Natural killer cell (primary cell): ENCODE data around the gene SH2D7. TPM values are rescaled to one million over a fixed set of nuclear protein-coding genes. Genes with fewer than 3 reads are reported as not detected.

Source experiments
- ATAC-seq, 3 donors: fragments of 150-1000 bp in 2 of 3; fragments of 200-7000 bp in 1 of 3; cut with Tn5 transposase; 1 replicate in 1 of 3; 2 replicates in 2 of 3; pipeline ENCODE4 v1.10.0; 2021; ENCODE audit warnings: mild to moderate bottlenecking in 2 of 3, moderate library complexity in 2 of 3
- DNase-seq, 2 donors: peaks; one replicate each; pipeline versions ENCODE4 v3.0.0 to v3.0.0-alpha.2; 2013 to 2021; ENCODE audit warnings: mixed read lengths in 1 of 2
- H3K27ac ChIP-seq: one replicate; pipeline ENCODE4 v1.5.1; 2013; ENCODE audit warnings: mild to moderate bottlenecking, low read length
- H3K27me3 ChIP-seq: one replicate; pipeline ENCODE4 v1.6.1; 2013; ENCODE audit warnings: low read length; ENCODE audit not compliant: control insufficient read depth, insufficient read depth
- H3K36me3 ChIP-seq: one replicate; pipeline ENCODE4 v1.6.1; 2013; ENCODE audit warnings: low read length; ENCODE audit not compliant: control insufficient read depth, insufficient read depth
- H3K4me1 ChIP-seq: one replicate; pipeline ENCODE4 v1.6.1; 2013; ENCODE audit warnings: low read length; ENCODE audit not compliant: control insufficient read depth, insufficient read depth
- H3K4me3 ChIP-seq: one replicate; pipeline ENCODE4 v1.5.1; 2013; ENCODE audit warnings: low read length
- H3K9me3 ChIP-seq: one replicate; pipeline ENCODE4 v1.6.1; 2013; ENCODE audit warnings: low read length; ENCODE audit not compliant: control insufficient read depth, insufficient read depth
- H3K27ac Mint-ChIP-seq, 2 donors: one replicate each; pipeline ENCODE4 v1.8.0; 2022; ENCODE audit warnings: mild to moderate bottlenecking in 2 of 2, mixed read lengths in 2 of 2, moderate library complexity in 1 of 2
- H3K27me3 Mint-ChIP-seq, 2 donors: one replicate each; pipeline ENCODE4 v1.8.0; 2022; ENCODE audit warnings: low read depth in 2 of 2, mixed read lengths in 2 of 2
- H3K36me3 Mint-ChIP-seq: one replicate; pipeline ENCODE4 v1.8.0; 2022; ENCODE audit warnings: mixed read lengths
- H3K4me1 Mint-ChIP-seq, 2 donors: one replicate each; pipeline ENCODE4 v1.8.0; 2022; ENCODE audit warnings: mixed read lengths in 2 of 2
- H3K4me3 Mint-ChIP-seq: one replicate; pipeline ENCODE4 v1.8.0; 2022; ENCODE audit warnings: mild to moderate bottlenecking, moderate library complexity, mixed read lengths
- H3K9me3 Mint-ChIP-seq, 2 donors: one replicate each; pipeline ENCODE4 v1.8.0; 2022; ENCODE audit warnings: mixed read lengths in 2 of 2
- WGBS: methylation state at CpG from one replicate; pipeline ENCODE4 v1.1.7; 2013; ENCODE audit warnings: missing lambda C conversion rate; ENCODE audit not compliant: insufficient coverage; 5-methylcytosine and 5-hydroxymethylcytosine counted together
- intact Hi-C: fragments of 100-400 bp; cut with micrococcal nuclease; formaldehyde crosslinking; loops from one replicate; pipeline ENCODE4 v1.14.2; 2022
- total RNA-seq, 4 donors: library from RNA; stranded (reverse); fragments of 120-200 nt in 1 of 4; gene quantifications; one replicate each; pipeline versions ENCODE4 v1.2.3 to v1.2.4, GENCODE V29; 2013 to 2022
- TF ChIP-seq, protein P1 (sequence below): fragments of 200-600 bp; IDR thresholded peaks from one replicate; pipeline ENCODE4 v1.8.0; 2022; ENCODE audit warnings: antibody characterized with exemption

Gene SH2D7
- total RNA-seq, 3 donors from 2014 or later (not counting 1 experiment from before 2014, with no cell fraction given), result not detected

DNA sequence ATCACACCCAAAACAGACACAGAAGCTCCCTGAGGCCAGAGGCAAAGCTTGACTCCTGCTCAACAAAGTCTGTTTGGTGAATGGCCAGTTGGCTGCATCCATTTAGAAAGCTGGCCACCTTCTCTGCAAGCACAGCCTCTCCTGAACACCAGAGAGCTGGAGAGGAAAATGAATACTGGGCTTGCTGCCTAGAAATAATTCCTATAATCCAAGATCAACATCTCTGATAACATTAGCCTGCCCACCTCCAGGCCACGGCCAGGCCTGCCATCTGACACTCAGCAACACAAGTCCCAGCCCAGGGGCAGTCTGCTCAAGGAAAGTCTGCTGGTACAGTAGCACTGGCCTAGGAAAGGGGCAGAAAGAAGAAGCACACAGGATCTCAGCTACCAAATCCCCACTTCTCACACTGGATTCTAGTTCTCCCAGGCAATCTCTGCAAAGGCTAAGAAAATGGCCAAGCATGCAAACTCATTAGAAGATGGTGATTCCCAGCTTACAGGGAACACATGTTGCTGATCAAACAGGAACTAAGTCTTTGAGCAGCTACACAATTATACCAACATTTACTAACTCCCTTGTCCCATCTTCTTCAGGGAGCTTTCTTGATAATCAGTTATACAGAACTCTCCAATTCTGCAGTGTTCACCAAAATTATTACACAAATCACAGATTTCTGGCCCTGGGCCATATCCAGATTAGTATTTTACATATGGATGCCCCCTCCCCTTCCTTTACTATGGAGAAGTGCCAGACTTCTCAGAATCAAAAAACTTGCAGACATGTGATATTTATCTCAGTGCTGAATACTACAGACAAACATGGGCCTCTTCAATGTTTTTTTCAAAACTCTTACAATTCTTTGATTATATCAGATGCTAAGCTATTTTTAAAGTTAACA lies 24.8 kb upstream of the SH2D7 start:
- H3K9me3 ChIP-seq, result no peaks in the 10 kb centered on the region
- peaks cover 60% of the 10 kb centered on the region for H3K4me1 ChIP-seq
- peak overlapping the region; percentile 70 for H3K27ac ChIP-seq
- peaks cover 11 to 16% of the 10 kb centered on the region in 2 donors for H3K4me1 Mint-ChIP-seq
- no peaks in the 10 kb centered on the region for H3K27me3 Mint-ChIP-seq
- TF ChIP-seq, protein P1, sequence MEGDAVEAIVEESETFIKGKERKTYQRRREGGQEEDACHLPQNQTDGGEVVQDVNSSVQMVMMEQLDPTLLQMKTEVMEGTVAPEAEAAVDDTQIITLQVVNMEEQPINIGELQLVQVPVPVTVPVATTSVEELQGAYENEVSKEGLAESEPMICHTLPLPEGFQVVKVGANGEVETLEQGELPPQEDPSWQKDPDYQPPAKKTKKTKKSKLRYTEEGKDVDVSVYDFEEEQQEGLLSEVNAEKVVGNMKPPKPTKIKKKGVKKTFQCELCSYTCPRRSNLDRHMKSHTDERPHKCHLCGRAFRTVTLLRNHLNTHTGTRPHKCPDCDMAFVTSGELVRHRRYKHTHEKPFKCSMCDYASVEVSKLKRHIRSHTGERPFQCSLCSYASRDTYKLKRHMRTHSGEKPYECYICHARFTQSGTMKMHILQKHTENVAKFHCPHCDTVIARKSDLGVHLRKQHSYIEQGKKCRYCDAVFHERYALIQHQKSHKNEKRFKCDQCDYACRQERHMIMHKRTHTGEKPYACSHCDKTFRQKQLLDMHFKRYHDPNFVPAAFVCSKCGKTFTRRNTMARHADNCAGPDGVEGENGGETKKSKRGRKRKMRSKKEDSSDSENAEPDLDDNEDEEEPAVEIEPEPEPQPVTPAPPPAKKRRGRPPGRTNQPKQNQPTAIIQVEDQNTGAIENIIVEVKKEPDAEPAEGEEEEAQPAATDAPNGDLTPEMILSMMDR, result no peak
- ATAC-seq, result no peak
- no peaks in the 10 kb centered on the region for H3K27me3 ChIP-seq
- H3K27ac Mint-ChIP-seq, result no peak overlapping the region
- intact Hi-C loops, result loop anchor here (1.0 to 5.0 kb wide), 3 partner anchors 17 to 35 kb away; no protein-coding TSS in a partner anchor
- peak overlapping the region; percentile 54 for H3K4me3 Mint-ChIP-seq
- no peaks in the 10 kb centered on the region for H3K36me3 ChIP-seq
- H3K36me3 Mint-ChIP-seq, result no peaks in the 10 kb centered on the region
- DNase-seq, result no peak
- H3K9me3 Mint-ChIP-seq, result no peaks in the 10 kb centered on the region
- no peak overlapping the region for H3K4me3 ChIP-seq
- WGBS, result 80% methylated on average over 1 of the region's 1 CpG

DNA sequence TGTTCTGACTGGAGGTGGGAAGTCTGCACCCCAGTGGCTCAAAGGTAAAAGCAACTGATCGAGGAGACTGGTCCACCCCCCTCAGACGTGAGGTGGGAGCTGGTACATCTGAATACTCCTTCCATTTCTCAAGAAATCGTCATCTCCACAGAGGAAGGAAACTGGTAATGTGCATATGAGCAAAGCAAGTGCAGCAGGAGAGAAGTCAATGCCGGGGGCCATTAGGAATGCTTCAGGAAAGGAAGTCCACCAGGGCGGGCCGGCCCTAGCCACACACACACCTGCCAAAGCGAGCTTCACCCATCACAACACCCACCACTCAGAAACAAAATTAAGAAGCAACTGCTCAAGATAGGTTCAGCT lies 23.3 kb upstream of the SH2D7 start:
- H3K4me1 ChIP-seq, result peaks cover 56% of the 10 kb centered on the region
- Mint-ChIP-seq H3K36me3 (no peaks in the 10 kb centered on the region), H3K9me3 (no peaks in the 10 kb centered on the region), H3K4me1 (peaks cover 8 to 13% of the 10 kb centered on the region in 2 donors), H3K27me3 (no peaks in the 10 kb centered on the region), H3K4me3 (peak overlapping the region; percentile 80), H3K27ac (no peak overlapping the region)
- H3K9me3 ChIP-seq, result no peaks in the 10 kb centered on the region
- no peaks in the 10 kb centered on the region for H3K27me3 ChIP-seq
- H3K4me3 ChIP-seq, result no peak overlapping the region
- H3K36me3 ChIP-seq, result no peaks in the 10 kb centered on the region
- intact Hi-C loops, result loop anchor here (2.0 to 5.0 kb wide), 2 partner anchors 33 to 34 kb away; no protein-coding TSS in a partner anchor
- TF ChIP-seq, protein P1, result no peak
- H3K27ac ChIP-seq, result peak overlapping the region; percentile 70
- DNase-seq (no peak), ATAC-seq (peak; percentile 27 to 42 (median 34))
- WGBS, result 14% methylated on average over 5 of the region's 7 CpGs

DNA sequence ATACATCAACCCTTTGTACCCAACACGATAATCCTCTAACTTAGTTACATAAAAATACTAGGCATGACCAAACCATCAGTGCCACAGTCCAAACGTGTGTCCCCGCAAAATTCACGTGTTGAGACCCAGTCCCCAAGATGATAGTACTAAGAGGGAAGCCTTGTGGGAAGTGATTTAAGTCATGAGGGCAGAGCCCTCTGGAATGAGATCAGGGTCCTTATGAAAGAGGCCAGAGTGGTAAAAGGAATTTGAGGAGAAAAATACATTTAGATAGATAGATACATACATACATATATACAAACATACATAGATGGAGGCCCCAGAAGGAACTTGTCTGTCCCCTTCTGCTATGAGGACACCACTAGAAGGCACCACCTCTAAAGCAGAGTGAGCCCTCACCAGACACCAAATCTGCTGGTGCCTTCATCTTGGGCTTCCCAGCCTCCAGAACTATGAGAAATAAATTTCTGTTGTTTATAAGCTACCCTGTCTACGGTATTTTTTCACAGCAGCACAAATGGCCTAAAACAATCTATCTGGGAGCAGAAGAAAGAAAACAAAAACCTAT lies 22.8 kb upstream of the SH2D7 start:
- Mint-ChIP-seq H3K4me1 (peaks cover 13 to 17% of the 10 kb centered on the region in 2 donors), H3K4me3 (peak overlapping the region; percentile 80), H3K27ac (no peak overlapping the region), H3K9me3 (no peaks in the 10 kb centered on the region), H3K27me3 (no peaks in the 10 kb centered on the region), H3K36me3 (no peaks in the 10 kb centered on the region)
- WGBS, result 46% methylated on average over 5 of the region's 5 CpGs
- peaks cover 55% of the 10 kb centered on the region for H3K4me1 ChIP-seq
- H3K36me3 ChIP-seq, result no peaks in the 10 kb centered on the region
- peak in 1 of 2 donors; percentile 54 for DNase-seq
- no peak overlapping the region for H3K4me3 ChIP-seq
- peak overlapping the region; percentile 70 for H3K27ac ChIP-seq
- peak in 1 of 3 donors; percentile 45 for ATAC-seq
- intact Hi-C loops, result loop anchor here (2.0 to 5.0 kb wide), 2 partner anchors 33 to 35 kb away; no protein-coding TSS in a partner anchor
- TF ChIP-seq, protein P1, result no peak
- no peaks in the 10 kb centered on the region for H3K27me3 ChIP-seq
- H3K9me3 ChIP-seq, result no peaks in the 10 kb centered on the region
